OCI-LY7 (cell line): ENCODE data around the gene C1orf115. TPM values are rescaled to one million over a fixed set of nuclear protein-coding genes. Genes with fewer than 3 reads are reported as not detected.
A peak's percentile ranks its signal among the peaks of the same experiment; 100 is the strongest.

Source experiments
- Bru-seq: library from RNA; stranded (reverse); fragments of 400-500 nt; gene quantifications from one replicate; lab custom pipeline; 2021; lab: Mats Ljungman, UMichigan
- BruChase-seq, 2 experiments: library from RNA; stranded (reverse); fragments of 400-500 nt; gene quantifications; one replicate each; lab custom pipeline; 2021; lab: Mats Ljungman, UMichigan
- BruUV-seq: library from RNA; stranded (reverse); fragments of 400-500 nt; replicated peaks from 2 replicates; lab custom pipeline; 2021; lab: Mats Ljungman, UMichigan
- CTCF ChIA-PET: fragments of 300-600 bp; sonication (Branson Sonifier 250); formaldehyde crosslinking; loops from one replicate; lab custom pipeline; 2022; ENCODE audit warnings: antibody characterized with exemption; ENCODE audit not compliant: unreplicated experiment; lab: Charles Lee
- POLR2A ChIA-PET: fragments of 300-600 bp; sonication (Branson Sonifier 250); formaldehyde crosslinking; loops from one replicate; lab custom pipeline; 2022; ENCODE audit warnings: antibody characterized with exemption; lab: Charles Lee
- DNase-seq: peaks from one replicate; pipeline ENCODE4 v3.0.0-alpha.2; 2015; ENCODE audit warnings: low spot score
- H2AFZ ChIP-seq: fragments of 200-600 bp; sonication (generic), shearing (Covaris generic); 2 replicates; pipeline ENCODE4 v1.6.1; 2014; ENCODE audit warnings: mild to moderate bottlenecking, antibody characterized with exemption, low read length, moderate library complexity
- H3K27ac ChIP-seq: fragments of 200-600 bp; sonication (generic); 2 replicates; pipeline ENCODE4 v1.5.1; 2014; ENCODE audit warnings: mixed run types, low read depth, mild to moderate bottlenecking, moderate library complexity, low read length, inconsistent platforms; ENCODE audit not compliant: poor library complexity, severe bottlenecking
- H3K36me3 ChIP-seq: fragments of 200-600 bp; sonication (generic); 2 replicates; pipeline ENCODE4 v1.6.1; 2014; ENCODE audit warnings: mild to moderate bottlenecking, antibody characterized with exemption, low read length, moderate library complexity, mixed read lengths; ENCODE audit not compliant: insufficient read depth
- H3K4me1 ChIP-seq: fragments of 200-600 bp; sonication (generic); 2 replicates; pipeline ENCODE4 v1.5.1; 2014; ENCODE audit warnings: mild to moderate bottlenecking, low read length; ENCODE audit not compliant: insufficient read depth, poor library complexity, severe bottlenecking
- H3K4me2 ChIP-seq: fragments of 200-600 bp; sonication (generic); 2 replicates; pipeline ENCODE4 v1.6.1; 2014; ENCODE audit warnings: mild to moderate bottlenecking, low read length
- H3K4me3 ChIP-seq: fragments of 200-600 bp; sonication (generic); 2 replicates; pipeline ENCODE4 v1.5.1; 2014; ENCODE audit warnings: mild to moderate bottlenecking, low read depth, low read length; ENCODE audit not compliant: poor library complexity, severe bottlenecking
- H3K79me2 ChIP-seq: fragments of 200-600 bp; sonication (generic); 2 replicates; pipeline ENCODE4 v1.6.1; 2016; ENCODE audit warnings: low read depth, mild to moderate bottlenecking, low read length, moderate library complexity, mixed read lengths; ENCODE audit not compliant: insufficient read depth
- H3K9me2 ChIP-seq: fragments of 200-600 bp; sonication (generic); 2 replicates; pipeline ENCODE4 v1.6.1; 2016; ENCODE audit warnings: mild to moderate bottlenecking, low read length, mixed read lengths; ENCODE audit not compliant: insufficient read depth
- H3K9me3 ChIP-seq: fragments of 200-600 bp; sonication (generic); 2 replicates; pipeline ENCODE4 v1.6.1; 2014; ENCODE audit warnings: mild to moderate bottlenecking, mixed run types, low read length, mixed read lengths
- H4K20me1 ChIP-seq: fragments of 200-600 bp; sonication (generic); 2 replicates; pipeline ENCODE4 v1.6.1; 2014; ENCODE audit warnings: mild to moderate bottlenecking, antibody characterized with exemption, low read length, moderate library complexity, mixed read lengths; ENCODE audit not compliant: insufficient read depth
- EZH2phosphoT487 ChIP-seq: fragments of 200-600 bp; sonication (generic); IDR thresholded peaks from 2 replicates; pipeline ENCODE4 v1.6.1; 2018; ENCODE audit warnings: low read depth, borderline replicate concordance, mild to moderate bottlenecking, mixed run types, antibody characterized with exemption, low read length, moderate library complexity, mixed read lengths
- intact Hi-C: fragments of 100-400 bp; cut with micrococcal nuclease; formaldehyde crosslinking; loops from one replicate; pipeline ENCODE4 v1.10.0; 2022; ENCODE audit not compliant: unreplicated experiment
- long read RNA-seq: library from polyadenylated mRNA; stranded (forward); transcript quantifications from one replicate; pipeline ENCODE4 v2.0.0, GENCODE V29; 2022
- total RNA-seq, 2 experiments: library from RNA; depleted of rRNA in 1 of 2; stranded (reverse); fragments of >200 nt in 1 of 2; shearing (Covaris generic) in 1 of 2; gene quantifications; 2 replicates each; pipeline ENCODE4 v1.2.3, GENCODE V29; 2014 to 2022
- TF ChIP-seq, protein P1 (sequence below): fragments of 200-600 bp; sonication (generic); conservative IDR thresholded peaks from 2 replicates; pipeline ENCODE4 v1.5.1; 2014; ENCODE audit warnings: mild to moderate bottlenecking, antibody characterized with exemption, low read length, moderate library complexity, mixed read lengths

Gene C1orf115, protein sequence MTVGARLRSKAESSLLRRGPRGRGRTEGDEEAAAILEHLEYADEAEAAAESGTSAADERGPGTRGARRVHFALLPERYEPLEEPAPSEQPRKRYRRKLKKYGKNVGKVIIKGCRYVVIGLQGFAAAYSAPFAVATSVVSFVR
- total RNA-seq (2014; rRNA removed; shearing (Covaris generic)) (not detected in 2 replicates), total RNA-seq (2022) (not detected in 2 replicates), Bru-seq, nascent RNA (percentile 10 among the genes with signal in this experiment), BruChase-seq, experiment 1, labeled RNA remaining after a 6-hour chase (not detected), BruChase-seq, experiment 2, labeled RNA remaining after a 2-hour chase (not detected)
- long read RNA-seq = 0 reads

DNA sequence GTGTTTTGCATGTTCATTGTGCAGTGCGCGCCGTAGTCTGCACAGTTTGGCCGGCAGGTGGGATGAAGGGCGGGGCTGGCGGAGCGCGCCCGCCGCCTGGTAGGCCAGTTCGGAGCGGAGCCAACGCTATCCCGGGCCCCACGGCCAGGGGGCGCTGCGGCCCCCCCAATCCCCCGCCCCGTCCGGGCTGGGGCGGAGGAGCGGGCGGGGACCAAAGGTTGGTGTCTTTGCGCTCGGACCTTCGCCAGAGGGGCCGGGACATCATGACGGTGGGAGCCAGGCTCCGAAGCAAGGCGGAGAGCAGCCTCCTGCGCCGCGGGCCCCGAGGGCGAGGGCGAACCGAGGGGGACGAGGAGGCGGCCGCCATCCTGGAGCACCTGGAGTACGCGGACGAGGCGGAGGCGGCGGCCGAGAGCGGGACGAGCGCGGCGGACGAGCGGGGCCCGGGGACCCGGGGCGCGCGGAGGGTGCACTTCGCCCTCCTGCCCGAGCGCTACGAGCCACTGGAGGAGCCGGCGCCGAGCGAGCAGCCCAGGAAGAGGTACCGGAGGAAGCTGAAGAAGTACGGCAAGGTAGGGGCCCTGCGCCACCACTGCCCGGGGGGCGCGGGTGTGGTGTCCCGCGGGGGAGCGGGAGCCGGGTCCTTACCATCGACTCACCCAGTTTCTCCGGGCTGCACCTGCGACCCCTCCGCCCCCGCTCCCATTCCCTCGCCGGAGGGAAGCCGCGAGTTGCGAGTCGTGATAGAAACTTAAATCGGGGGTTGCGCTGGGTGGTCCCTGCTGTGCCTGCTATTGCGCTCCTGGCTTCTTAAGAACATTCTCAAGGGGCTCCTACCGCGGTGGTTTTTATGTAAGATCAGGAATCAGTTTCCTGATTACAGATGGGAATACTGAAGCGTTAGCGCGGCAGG, at the start of gene C1orf115:
TSS of gene C1orf115 (plus strand) at position 224 of the 913 bp plus-strand sequence. CDS start at position 264, 40 bp downstream.
- Histone ChIP-seq H3K4me3 (no peak within 1 kb of the TSS), H3K9me3 (no peaks in the 10 kb centered on the region), H4K20me1 (no peaks in the 10 kb centered on the region), H3K4me1 (no peaks in the 10 kb centered on the region), H2AFZ (no peak within 1 kb of the TSS), H3K27ac (no peak within 1 kb of the TSS), H3K4me2 (no peak within 1 kb of the TSS), H3K79me2 (no peaks in the 10 kb centered on the region), H3K9me2 (no peaks in the 10 kb centered on the region), H3K36me3 (no peaks in the 10 kb centered on the region)
- TF ChIP-seq, protein P1, sequence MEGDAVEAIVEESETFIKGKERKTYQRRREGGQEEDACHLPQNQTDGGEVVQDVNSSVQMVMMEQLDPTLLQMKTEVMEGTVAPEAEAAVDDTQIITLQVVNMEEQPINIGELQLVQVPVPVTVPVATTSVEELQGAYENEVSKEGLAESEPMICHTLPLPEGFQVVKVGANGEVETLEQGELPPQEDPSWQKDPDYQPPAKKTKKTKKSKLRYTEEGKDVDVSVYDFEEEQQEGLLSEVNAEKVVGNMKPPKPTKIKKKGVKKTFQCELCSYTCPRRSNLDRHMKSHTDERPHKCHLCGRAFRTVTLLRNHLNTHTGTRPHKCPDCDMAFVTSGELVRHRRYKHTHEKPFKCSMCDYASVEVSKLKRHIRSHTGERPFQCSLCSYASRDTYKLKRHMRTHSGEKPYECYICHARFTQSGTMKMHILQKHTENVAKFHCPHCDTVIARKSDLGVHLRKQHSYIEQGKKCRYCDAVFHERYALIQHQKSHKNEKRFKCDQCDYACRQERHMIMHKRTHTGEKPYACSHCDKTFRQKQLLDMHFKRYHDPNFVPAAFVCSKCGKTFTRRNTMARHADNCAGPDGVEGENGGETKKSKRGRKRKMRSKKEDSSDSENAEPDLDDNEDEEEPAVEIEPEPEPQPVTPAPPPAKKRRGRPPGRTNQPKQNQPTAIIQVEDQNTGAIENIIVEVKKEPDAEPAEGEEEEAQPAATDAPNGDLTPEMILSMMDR = peak; percentile 50; the same call in 1 of the 2 replicates
- TF ChIP-seq EZH2phosphoT487 = no peak
- no TSS peak for BruUV-seq
- intact Hi-C loops = no loop called here
- CTCF ChIA-PET = no interaction called here
- POLR2A ChIA-PET = no interaction called here
- no peak for DNase-seq

- no peaks in the 10 kb centered on the region for H3K36me3 ChIP-seq
- no peaks in the 10 kb centered on the region for H3K4me1 ChIP-seq
- intact Hi-C loops = no loop called here
- H3K9me3 ChIP-seq = no peaks in the 10 kb centered on the region
- BruUV-seq = no TSS peak
- ChIA-PET POLR2A (no interaction called here), CTCF (no interaction called here)
- no peak overlapping the region for H3K27ac ChIP-seq
- H3K9me2 ChIP-seq = no peaks in the 10 kb centered on the region
- TF ChIP-seq EZH2phosphoT487 = no peak
- TF ChIP-seq, protein P1 = no peak
- no peak overlapping the region for H2AFZ ChIP-seq
- H3K4me2 ChIP-seq = no peak overlapping the region
- H4K20me1 ChIP-seq = no peaks in the 10 kb centered on the region; the same call in 1 of the 2 replicates
- H3K79me2 ChIP-seq = no peaks in the 10 kb centered on the region
- H3K4me3 ChIP-seq = no peak overlapping the region
- DNase-seq = no peak
Observed at GRCh38 chr1:220642285-220642684, 47.9 kb upstream of the C1orf115 start.
